ENCODE results near the gene RNF217. TPM values are rescaled to one million over a fixed set of nuclear protein-coding genes. Genes with fewer than 3 reads are reported as not detected.

Gene RNF217
- total RNA-seq, 1 experiment from 2014 or later = 37.7 TPM

GRCh38 chr6:124987291-124987690, 25.1 kb downstream of the RNF217 start:
- H3K4me3 ChIP-seq (ENCODE audit: low read depth in 2 of 2, low read length in 2 of 2) = no peak overlapping the region
- H3K4me1 ChIP-seq (ENCODE audit: control insufficient read depth, insufficient read depth, low read length) = peaks cover 9% of the 10 kb centered on the region; the same call in 1 of the 2 replicates
- no peak overlapping the region for H3K27ac ChIP-seq (ENCODE audit: low read length)
- no peak for DNase-seq (ENCODE audit: low read depth, low spot score)
- ATAC-seq = no peak
- TF ChIP-seq REST (IDR thresholded peaks at IDR 0.05; ENCODE audit: insufficient read depth in 1 of 2, low read depth in 2 of 2, low read length in 1 of 2) (no peak), CTCF (IDR thresholded peaks at IDR 0.05) (no peak), POLR2AphosphoS5 (IDR thresholded peaks at IDR 0.05; ENCODE audit: low read depth, low read length) (no peak), TCF7L2 (IDR thresholded peaks at IDR 0.05; ENCODE audit: low read depth, low read length) (no peak), SIN3A (IDR thresholded peaks at IDR 0.05; ENCODE audit: borderline replicate concordance, insufficient read depth, low read depth, low read length) (no peak)
- intact Hi-C loops (cut with micrococcal nuclease; ENCODE audit: unreplicated experiment) (no loop called here), in situ Hi-C loops (cut with HindIII; ENCODE audit: low pct_unique_long_range_greater_than_20kb, low sequenced_read_pairs) (no loop called here)
- POLR2A ChIA-PET = no interaction called here
- BruUV-seq (replicated peaks) = no TSS peak
- no peaks in the 10 kb centered on the region for H3K36me3 ChIP-seq (ENCODE audit: control insufficient read depth, insufficient read depth, low read length)
- H3K27me3 ChIP-seq (ENCODE audit: control insufficient read depth, insufficient read depth, low read length) = no peaks in the 10 kb centered on the region
- CTCF ChIA-PET = no interaction called here
- no peaks in the 10 kb centered on the region for H3K9me3 ChIP-seq (ENCODE audit: control insufficient read depth, insufficient read depth, low read depth, low read length)

- no peaks in the 10 kb centered on the region for H3K36me3 ChIP-seq (ENCODE audit: control insufficient read depth, insufficient read depth, low read length)
- CTCF ChIA-PET = no interaction called here
- H3K4me3 ChIP-seq (ENCODE audit: low read depth in 2 of 2, low read length in 2 of 2) = no peak overlapping the region
- POLR2A ChIA-PET = no interaction called here
- in situ Hi-C loops (cut with HindIII; ENCODE audit: low pct_unique_long_range_greater_than_20kb, low sequenced_read_pairs) = no loop called here
- H3K27ac ChIP-seq (ENCODE audit: low read length) = no peak overlapping the region
- ATAC-seq (no peak), DNase-seq (ENCODE audit: low read depth, low spot score) (no peak)
- no peaks in the 10 kb centered on the region for H3K27me3 ChIP-seq (ENCODE audit: control insufficient read depth, insufficient read depth, low read length)
- intact Hi-C loops (cut with micrococcal nuclease; ENCODE audit: unreplicated experiment) = no loop called here
- H3K4me1 ChIP-seq (ENCODE audit: control insufficient read depth, insufficient read depth, low read length) = peaks cover 9% of the 10 kb centered on the region; the same call in 1 of the 2 replicates
- TF ChIP-seq TCF7L2 (IDR thresholded peaks at IDR 0.05; ENCODE audit: low read depth, low read length) (no peak), CTCF (IDR thresholded peaks at IDR 0.05) (no peak), REST (IDR thresholded peaks at IDR 0.05; ENCODE audit: insufficient read depth in 1 of 2, low read depth in 2 of 2, low read length in 1 of 2) (no peak), SIN3A (IDR thresholded peaks at IDR 0.05; ENCODE audit: borderline replicate concordance, insufficient read depth, low read depth, low read length) (no peak), POLR2AphosphoS5 (IDR thresholded peaks at IDR 0.05; ENCODE audit: low read depth, low read length) (no peak)
- no TSS peak for BruUV-seq (replicated peaks)
- H3K9me3 ChIP-seq (ENCODE audit: control insufficient read depth, insufficient read depth, low read depth, low read length) = no peaks in the 10 kb centered on the region
Measured at GRCh38 chr6:124987999-124988591, 25.9 kb downstream of the RNF217 start.
